Hepatocyte (in vitro differentiated cells): Measurements from ENCODE around the gene FLRT1.

Source experiments
- EZH2 ChIP-seq: fragments of 200-600 bp; sonication (generic); IDR thresholded peaks from 2 replicates; pipeline ENCODE4 v1.6.1; 2016; ENCODE audit warnings: antibody characterized with exemption, mild to moderate bottlenecking, borderline replicate concordance
- TF ChIP-seq, protein P1 (sequence below): fragments of 200-600 bp; sonication (generic); IDR thresholded peaks from 2 replicates; pipeline ENCODE4 v1.5.1; 2016; ENCODE audit warnings: antibody characterized with exemption, mild to moderate bottlenecking; ENCODE audit not compliant: poor library complexity

DNA sequence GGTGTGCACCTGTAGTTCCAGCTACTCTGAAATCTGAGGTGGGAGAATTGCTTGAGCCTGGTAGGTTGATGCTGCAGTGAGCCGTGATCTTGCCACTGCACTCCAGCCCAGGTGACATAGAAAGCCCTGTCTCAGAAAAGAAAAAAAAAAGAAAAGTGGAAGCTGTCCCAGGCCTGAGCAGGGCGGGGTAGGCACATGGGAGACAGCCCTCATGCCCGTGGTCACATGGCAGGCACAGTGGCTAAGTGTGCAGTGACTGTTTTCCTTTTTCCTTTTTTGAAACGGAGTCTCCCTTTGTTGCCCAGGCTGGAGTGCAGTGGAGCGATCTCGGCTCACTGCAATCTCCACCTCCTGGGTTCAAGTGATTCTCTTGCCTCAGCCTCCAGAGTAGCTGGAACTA is 41.7 kb upstream of the FLRT1 start:
- TF ChIP-seq, protein P1, sequence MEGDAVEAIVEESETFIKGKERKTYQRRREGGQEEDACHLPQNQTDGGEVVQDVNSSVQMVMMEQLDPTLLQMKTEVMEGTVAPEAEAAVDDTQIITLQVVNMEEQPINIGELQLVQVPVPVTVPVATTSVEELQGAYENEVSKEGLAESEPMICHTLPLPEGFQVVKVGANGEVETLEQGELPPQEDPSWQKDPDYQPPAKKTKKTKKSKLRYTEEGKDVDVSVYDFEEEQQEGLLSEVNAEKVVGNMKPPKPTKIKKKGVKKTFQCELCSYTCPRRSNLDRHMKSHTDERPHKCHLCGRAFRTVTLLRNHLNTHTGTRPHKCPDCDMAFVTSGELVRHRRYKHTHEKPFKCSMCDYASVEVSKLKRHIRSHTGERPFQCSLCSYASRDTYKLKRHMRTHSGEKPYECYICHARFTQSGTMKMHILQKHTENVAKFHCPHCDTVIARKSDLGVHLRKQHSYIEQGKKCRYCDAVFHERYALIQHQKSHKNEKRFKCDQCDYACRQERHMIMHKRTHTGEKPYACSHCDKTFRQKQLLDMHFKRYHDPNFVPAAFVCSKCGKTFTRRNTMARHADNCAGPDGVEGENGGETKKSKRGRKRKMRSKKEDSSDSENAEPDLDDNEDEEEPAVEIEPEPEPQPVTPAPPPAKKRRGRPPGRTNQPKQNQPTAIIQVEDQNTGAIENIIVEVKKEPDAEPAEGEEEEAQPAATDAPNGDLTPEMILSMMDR: no peak
- no peak for TF ChIP-seq EZH2
